ENCODE data around the gene UIMC1.

The UIMC1 gene

GRCh38 chr5:176943816-176944215 is 62.8 kb downstream of the UIMC1 start:
- TF ChIP-seq, protein P1, sequence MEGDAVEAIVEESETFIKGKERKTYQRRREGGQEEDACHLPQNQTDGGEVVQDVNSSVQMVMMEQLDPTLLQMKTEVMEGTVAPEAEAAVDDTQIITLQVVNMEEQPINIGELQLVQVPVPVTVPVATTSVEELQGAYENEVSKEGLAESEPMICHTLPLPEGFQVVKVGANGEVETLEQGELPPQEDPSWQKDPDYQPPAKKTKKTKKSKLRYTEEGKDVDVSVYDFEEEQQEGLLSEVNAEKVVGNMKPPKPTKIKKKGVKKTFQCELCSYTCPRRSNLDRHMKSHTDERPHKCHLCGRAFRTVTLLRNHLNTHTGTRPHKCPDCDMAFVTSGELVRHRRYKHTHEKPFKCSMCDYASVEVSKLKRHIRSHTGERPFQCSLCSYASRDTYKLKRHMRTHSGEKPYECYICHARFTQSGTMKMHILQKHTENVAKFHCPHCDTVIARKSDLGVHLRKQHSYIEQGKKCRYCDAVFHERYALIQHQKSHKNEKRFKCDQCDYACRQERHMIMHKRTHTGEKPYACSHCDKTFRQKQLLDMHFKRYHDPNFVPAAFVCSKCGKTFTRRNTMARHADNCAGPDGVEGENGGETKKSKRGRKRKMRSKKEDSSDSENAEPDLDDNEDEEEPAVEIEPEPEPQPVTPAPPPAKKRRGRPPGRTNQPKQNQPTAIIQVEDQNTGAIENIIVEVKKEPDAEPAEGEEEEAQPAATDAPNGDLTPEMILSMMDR (IDR thresholded peaks at IDR 0.05; ENCODE audit: insufficient read depth, low read depth, low read length, missing control alignments): no peak
- H3K4me3 ChIP-seq (ENCODE audit: low read depth, low read length): no peak overlapping the region
- DNase-seq (ENCODE audit: low read depth): no peak

GRCh38 chr5:176941951-176942350 is 64.6 kb downstream of the UIMC1 start:
- TF ChIP-seq, protein P1 (IDR thresholded peaks at IDR 0.05; ENCODE audit: insufficient read depth, low read depth, low read length, missing control alignments): no peak
- no peak for DNase-seq (ENCODE audit: low read depth)
- H3K4me3 ChIP-seq (ENCODE audit: low read depth, low read length): no peak overlapping the region

- TF ChIP-seq, protein P1 (IDR thresholded peaks at IDR 0.05; ENCODE audit: insufficient read depth, low read depth, low read length, missing control alignments): no peak
- no peak overlapping the region for H3K4me3 ChIP-seq (ENCODE audit: low read depth, low read length)
- no peak for DNase-seq (ENCODE audit: low read depth)
Measured at GRCh38 chr5:176938472-176938871, 68.1 kb downstream of the UIMC1 start.

- no peak for DNase-seq (ENCODE audit: low read depth)
- H3K4me3 ChIP-seq (ENCODE audit: low read depth, low read length): no peak overlapping the region
- TF ChIP-seq, protein P1 (IDR thresholded peaks at IDR 0.05; ENCODE audit: insufficient read depth, low read depth, low read length, missing control alignments): no peak
Measured at GRCh38 chr5:176935017-176935416, 71.6 kb downstream of the UIMC1 start.

- H3K4me3 ChIP-seq (ENCODE audit: low read depth, low read length): no peak overlapping the region
- TF ChIP-seq, protein P1 (IDR thresholded peaks at IDR 0.05; ENCODE audit: insufficient read depth, low read depth, low read length, missing control alignments): no peak
- DNase-seq (ENCODE audit: low read depth): no peak
Measured at GRCh38 chr5:176934309-176934930, 72.2 kb downstream of the UIMC1 start.

- DNase-seq (ENCODE audit: low read depth): no peak
- TF ChIP-seq, protein P1 (IDR thresholded peaks at IDR 0.05; ENCODE audit: insufficient read depth, low read depth, low read length, missing control alignments): no peak
- H3K4me3 ChIP-seq (ENCODE audit: low read depth, low read length): no peak overlapping the region
Measured at GRCh38 chr5:176929654-176930053, 76.9 kb downstream of the UIMC1 start.

DNA sequence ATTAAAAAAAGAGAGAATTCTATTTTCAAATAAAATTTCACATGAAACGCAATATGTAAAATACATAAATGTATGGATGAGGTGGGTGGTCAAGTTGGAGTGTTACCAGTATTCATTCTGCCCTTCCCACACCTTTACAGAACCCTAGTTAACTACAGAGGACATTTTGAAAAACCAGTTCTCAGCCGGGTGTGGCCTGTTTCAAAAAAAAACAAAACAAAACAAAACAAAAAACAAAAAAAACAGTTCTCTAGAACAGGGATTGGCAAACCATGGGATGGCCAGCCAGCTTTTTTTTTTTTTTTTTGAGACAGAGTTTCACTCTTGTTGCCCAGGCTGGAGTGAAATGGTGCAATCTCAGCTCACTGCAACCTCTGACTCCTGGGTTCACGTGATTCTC is 79.0 kb downstream of the UIMC1 start:
- TF ChIP-seq, protein P1 (IDR thresholded peaks at IDR 0.05; ENCODE audit: insufficient read depth, low read depth, low read length, missing control alignments): no peak
- H3K4me3 ChIP-seq (ENCODE audit: low read depth, low read length): no peak overlapping the region
- no peak for DNase-seq (ENCODE audit: low read depth)

All from GM12865 (cell line).